Caki2 (cell line): ENCODE measurements around the gene ACTR2. TPM values are rescaled to one million over a fixed set of nuclear protein-coding genes. Genes with fewer than 3 reads are reported as not detected.
"Not testable (repeated sequence)": the region's sequence is repeated elsewhere in the genome, so short reads cannot be mapped to it uniquely, and the experiment has no call there.

Experiments
- DNase-seq: peaks from one replicate; pipeline ENCODE4 v3.0.0-alpha.2; 2015; ENCODE audit warnings: low read depth
- in situ Hi-C: cut with HindIII; loops from 2 replicates; pipeline ENCODE4 v1.10.0; 2016; ENCODE audit warnings: low sequenced_read_pairs, low pct_unique_long_range_greater_than_20kb, mixed read lengths
- total RNA-seq: library from RNA; depleted of rRNA; stranded (reverse); fragments of >200 nt; shearing (Covaris generic); gene quantifications from 2 replicates; pipeline ENCODE4 v1.2.3, GENCODE V29; 2014; ENCODE audit warnings: low replicate concordance

The ACTR2 gene
- total RNA-seq, 1 experiment from 2014 or later = 12.2 TPM

GRCh38 chr2:65297544-65297943 is 69.9 kb downstream of the ACTR2 start:
- in situ Hi-C loops = no loop called here
- no peak for DNase-seq

DNA sequence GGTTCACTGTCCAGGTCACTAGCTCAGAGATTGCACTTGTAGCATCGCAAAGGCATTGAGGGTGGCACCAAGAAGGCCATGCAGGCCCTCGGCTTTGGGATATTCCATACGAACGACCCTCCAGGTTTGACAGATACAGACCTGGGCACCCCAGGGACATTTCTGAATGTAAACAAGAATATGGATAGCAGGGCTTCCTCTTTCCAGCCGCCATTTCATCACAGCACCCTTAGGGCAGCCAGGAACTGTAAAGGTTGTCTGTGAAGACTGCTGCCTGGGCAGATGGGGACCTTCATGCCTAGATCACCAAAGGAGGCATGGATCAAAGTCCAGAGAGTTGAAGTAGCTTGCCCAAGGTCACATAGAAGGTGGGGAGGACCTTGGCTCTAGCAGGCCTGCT is 70.5 kb downstream of the ACTR2 start:
- in situ Hi-C loops = no loop called here
- no peak for DNase-seq

DNA sequence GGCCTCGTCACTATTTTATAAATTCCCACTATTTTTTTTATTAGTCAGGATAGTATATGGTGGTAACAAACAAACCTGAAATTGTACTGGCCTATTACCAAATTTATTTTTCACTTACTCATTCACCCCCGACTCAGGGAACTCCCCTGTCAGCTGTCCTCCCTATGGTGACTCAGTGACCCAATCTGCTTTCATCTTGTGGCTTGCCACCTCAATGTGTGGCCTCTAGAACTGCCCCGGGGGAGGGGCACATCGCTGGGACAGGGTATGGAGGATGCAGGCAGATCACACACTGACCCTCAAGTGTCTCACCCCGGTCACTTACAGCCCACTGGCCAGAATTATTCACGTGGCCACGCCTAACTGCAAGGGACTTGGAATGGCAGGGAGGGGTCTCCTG is 71.6 kb downstream of the ACTR2 start:
- in situ Hi-C loops = no loop called here

DNA sequence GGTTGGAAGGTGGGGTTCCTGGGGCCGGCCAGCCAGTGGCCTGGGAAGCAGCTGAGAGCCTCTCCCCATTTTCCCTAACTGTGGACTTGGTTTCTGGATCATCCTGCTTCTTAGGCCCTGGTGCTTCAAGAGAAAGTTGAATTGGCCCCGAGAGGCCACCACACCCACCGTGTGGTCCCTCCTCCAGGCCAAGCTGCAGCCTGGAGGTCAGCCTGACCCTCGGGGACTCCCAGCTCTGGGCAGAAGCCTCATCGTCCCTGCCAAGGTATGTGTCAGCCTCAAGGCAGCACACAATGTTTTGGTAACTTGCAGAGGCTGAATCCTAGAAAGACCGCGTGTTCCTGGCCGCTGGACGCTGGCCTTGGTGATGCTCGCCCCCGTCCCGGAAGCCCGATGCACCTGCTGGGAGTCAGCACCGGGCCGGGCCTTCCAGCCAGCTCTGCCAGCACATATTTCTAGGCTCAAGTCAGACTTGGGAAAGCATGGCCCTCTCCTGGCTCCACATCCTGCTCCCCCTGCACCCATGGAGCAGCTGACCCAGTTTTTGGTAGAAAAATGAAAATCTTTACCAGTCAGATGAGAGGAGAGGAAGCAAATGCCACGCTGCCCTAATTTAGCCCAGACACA is 72.6 kb downstream of the ACTR2 start:
- in situ Hi-C loops = no loop called here
- no peak for DNase-seq

More for the DNA sequence above, 71.6 kb downstream of the ACTR2 start:
- peak; percentile 42 for DNase-seq

DNA sequence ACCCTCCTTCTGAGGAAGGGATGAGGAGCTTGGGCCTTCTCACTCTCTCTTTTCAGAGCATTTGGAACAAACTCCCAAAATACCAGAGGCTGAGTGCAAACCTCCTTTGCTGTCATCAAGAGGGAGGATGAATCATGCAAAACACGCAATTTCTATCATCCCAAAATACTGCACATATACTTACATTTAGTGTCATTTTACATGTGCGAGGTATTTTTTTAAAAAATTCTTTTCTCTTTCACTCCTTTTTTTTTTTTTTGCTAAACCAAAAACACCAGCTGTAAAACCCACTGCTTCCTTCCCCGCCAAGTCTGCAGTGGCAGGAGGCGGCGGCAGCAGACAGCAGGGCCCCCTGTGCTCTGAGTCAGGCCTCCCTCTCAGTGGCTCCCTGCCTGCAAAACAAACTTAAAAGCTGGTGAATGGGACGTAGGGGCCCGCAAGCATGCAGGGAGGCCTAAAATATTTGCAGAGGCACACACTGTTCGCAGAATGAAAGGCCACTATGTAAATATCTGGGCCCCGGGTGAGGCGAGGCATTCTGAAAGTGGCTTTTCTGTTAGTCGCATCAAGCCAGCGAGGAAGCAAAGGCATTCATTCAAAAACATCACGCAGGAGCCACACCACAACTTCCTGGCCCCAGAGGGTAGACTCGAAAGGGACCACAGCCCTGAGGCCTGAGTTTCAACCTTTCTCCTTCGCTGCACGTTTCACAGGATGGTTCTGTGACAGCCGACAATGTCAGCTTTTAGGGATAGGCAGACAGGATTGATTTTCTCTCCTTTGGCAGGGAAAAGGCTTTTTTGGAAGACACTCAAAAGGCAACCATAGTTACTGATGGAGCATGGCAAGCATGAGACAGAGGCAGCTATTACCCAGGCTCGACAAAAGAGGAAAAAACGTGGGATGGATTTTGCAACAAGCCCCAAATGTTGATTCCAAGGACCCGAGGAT is 73.4 kb downstream of the ACTR2 start:
- in situ Hi-C loops = no loop called here
- no peak for DNase-seq

DNA sequence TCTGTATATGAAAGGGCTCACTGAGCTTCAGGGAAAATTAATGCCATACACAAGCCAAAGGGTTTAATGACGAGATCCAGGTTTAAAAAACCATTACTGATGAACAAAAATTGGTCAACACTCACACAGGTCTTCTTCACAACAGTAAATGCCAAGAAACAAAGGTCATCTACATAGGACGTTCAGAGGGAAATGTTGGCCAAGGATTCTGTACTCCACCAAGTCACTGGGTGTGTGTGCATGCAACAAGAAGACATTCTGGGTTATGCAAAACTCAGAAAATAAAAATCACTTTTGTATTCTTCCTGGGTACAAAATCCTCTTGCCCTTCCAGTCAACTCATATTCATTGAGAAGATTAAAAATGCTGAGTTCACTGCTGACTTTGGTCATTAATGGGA is 78.3 kb downstream of the ACTR2 start:
- in situ Hi-C loops = no loop called here

DNA sequence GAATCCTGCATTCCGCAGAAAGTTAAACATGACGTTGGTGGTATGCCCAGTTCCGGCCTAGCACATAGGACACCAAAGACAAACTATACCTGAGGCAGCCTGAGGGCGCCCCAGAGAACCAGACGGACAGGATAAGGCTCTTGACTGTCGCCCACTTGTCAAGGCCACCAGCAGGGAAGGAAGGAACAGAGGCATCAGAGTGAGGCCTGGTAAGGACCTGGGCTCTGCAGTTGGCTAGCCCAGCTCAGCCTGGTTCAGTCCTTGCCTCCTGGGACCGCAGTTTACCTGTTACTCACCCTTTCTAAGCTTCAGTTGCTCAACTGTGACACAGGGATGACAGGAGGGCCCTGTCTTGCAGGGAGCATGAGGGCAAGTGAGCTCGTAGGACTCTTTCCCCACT is 82.1 kb downstream of the ACTR2 start:
- no peak for DNase-seq
- in situ Hi-C loops = no loop called here

More for the DNA sequence above, 78.3 kb downstream of the ACTR2 start:
- DNase-seq = no peak

- DNase-seq = no peak
- in situ Hi-C loops = no loop called here
Observed at GRCh38 chr2:65311049-65311448, 83.4 kb downstream of the ACTR2 start.

DNA sequence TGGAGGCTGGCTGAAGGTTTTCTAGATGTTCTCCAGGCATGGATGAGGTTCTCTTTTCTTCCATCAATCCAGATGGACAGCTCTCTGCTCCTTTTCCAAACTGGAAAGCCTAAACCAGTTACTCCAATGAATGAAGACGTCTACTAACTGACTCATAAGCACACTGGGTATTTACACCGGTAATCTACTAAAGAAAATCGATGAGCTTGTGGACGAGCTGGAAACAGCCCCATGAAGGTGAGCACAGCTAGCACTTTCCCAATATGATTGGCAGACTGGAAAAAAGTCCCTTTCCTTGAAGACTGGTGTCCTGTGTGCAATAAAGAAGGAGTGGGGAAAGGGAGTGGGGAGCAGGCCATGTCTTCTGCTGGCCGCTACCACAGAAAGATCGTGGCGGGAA is 84.0 kb downstream of the ACTR2 start:
- in situ Hi-C loops = no loop called here
- no peak for DNase-seq

- in situ Hi-C loops = no loop called here
Observed at GRCh38 chr2:65313126-65313953, 85.7 kb downstream of the ACTR2 start.

GRCh38 chr2:65313954-65314256 is 86.3 kb downstream of the ACTR2 start:
- DNase-seq = no peak
- in situ Hi-C loops = no loop called here

More at GRCh38 chr2:65313126-65313953, 85.7 kb downstream of the ACTR2 start:
- DNase-seq = no peak

DNA sequence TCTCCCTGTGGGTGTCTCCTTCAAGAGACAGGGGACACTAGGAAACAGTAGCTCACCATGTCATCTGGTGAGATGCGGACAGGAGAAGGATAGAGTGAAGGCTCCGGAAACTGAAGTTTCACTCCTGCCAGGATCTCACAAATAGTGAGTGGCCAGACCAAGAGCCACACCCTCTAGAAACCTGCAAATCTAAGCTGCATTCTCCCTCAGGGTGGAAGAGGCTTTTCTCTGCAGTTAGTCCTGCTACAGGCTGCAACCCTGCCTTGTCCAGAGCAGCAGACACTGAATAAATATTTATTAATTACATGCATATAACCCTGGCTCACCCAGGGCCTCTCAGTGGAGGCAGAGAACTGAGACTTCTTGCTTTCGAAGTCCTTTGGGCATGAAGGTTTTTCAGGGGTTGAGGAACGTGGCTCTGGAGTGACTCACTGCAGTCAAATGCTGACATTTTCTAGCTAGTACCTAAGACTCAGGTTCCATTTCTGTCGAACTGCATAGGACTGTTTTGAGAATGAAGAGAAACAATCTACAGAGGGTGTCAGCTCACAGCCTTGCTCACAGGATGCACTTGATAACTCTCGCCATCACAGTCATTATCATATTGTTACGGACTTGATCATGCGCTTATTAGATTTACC is 87.3 kb downstream of the ACTR2 start:
- in situ Hi-C loops = no loop called here
- DNase-seq = no peak

DNA sequence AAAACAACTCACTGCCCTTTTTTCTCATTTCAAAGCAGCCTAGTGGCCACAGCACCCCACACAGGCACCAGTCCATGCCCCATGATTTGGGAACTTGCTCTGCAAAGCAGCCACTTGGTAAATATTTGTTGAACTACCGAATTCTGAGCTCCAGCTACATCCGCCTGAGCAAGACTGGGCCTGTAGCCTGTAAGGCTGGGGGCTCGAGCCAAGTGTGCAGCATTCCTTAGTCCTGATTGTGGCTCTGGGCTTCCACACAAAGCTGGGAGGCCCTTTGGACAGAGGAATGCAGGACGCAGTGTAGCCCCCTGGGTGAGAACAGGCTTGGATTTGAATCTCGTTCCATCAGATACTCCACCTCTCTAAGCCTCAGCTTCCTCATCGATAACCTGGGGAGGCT is 88.4 kb downstream of the ACTR2 start:
- DNase-seq = no peak
- in situ Hi-C loops = no loop called here

GRCh38 chr2:65317351-65317750 is 89.7 kb downstream of the ACTR2 start:
- DNase-seq, in situ Hi-C loops: not testable (repeated sequence)

GRCh38 chr2:65317841-65318240 is 90.2 kb downstream of the ACTR2 start:
- in situ Hi-C loops = no loop called here
- DNase-seq = no peak

DNA sequence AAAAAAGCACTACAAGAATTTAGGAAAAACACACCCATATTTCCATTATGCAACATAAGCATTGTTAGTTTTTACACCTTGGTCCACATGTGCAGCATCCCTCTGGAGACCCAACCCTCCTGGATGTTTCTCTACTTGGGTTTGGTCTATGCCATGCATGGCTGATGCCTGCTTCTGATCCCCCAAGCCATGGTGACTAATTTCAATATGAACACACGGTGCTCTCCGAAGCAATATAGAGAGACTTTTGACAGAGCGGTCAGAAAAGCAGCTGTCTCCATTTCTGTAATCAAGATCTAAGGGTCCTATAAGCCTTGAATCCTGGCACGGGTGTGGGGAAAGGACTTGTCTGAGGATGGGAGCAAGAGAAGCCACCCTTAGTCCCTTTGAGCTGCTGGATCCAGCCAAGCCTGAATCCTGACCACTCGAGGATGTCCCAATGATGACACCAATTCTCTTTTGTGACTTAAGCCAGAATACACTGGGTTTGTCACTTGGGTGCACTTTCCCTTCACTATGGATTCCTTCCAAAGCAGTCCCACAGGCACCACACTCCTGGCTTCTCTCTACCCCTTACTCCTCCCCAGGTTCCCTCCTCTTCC is 91.5 kb downstream of the ACTR2 start:
- no peak for DNase-seq
- in situ Hi-C loops = no loop called here

GRCh38 chr2:65319674-65320041 is 92.0 kb downstream of the ACTR2 start:
- in situ Hi-C loops = no loop called here
- no peak for DNase-seq

- in situ Hi-C loops = no loop called here
- DNase-seq = peak; percentile 87
Observed at GRCh38 chr2:65320042-65320725, 92.6 kb downstream of the ACTR2 start.
